K562 (cell line): ENCODE data around the gene TRMT1. TPM values are rescaled to one million over a fixed set of nuclear protein-coding genes. Genes with fewer than 3 reads are reported as not detected.

Experiments used
- CCNT2 ChIP-seq: IDR thresholded peaks from 2 replicates; pipeline ENCODE4 v1.6.1; 2011; ENCODE audit warnings: borderline replicate concordance, low read depth, mild to moderate bottlenecking, moderate library complexity, mixed read lengths, low read length; ENCODE audit not compliant: insufficient read length; ENCODE audit errors: extremely low read depth
- ETV5 ChIP-seq: sonication (generic); formaldehyde crosslinking; IDR thresholded peaks from 2 replicates; pipeline ENCODE4 v1.4.0; 2020; ENCODE audit warnings: low read depth, mild to moderate bottlenecking, missing genetic modification reagents
- MCM3 ChIP-seq: fragments of 450-650 bp; IDR thresholded peaks from 2 replicates; pipeline ENCODE4 v1.6.1; 2016
- MYC ChIP-seq, 2 experiments: fragments of 250-450 bp in 1 of 2; sonication (Bioruptor Pico) in 1 of 2; IDR thresholded peaks; 2 replicates each; pipeline versions ENCODE4 v1.5.1 to v1.6.1; 2012 to 2021; ENCODE audit warnings: low read depth in 2 of 2, borderline replicate concordance in 1 of 2, improper control_type of control experiment in 1 of 2, low read length in 1 of 2, mild to moderate bottlenecking in 1 of 2, moderate library complexity in 1 of 2
- NFE2 ChIP-seq: IDR thresholded peaks from 2 replicates; pipeline ENCODE4 v1.6.1; 2014; ENCODE audit warnings: antibody characterized with exemption, low read depth
- POLR2AphosphoS5 ChIP-seq: IDR thresholded peaks from 2 replicates; pipeline ENCODE4 v1.6.1; 2011; ENCODE audit warnings: mild to moderate bottlenecking, low read depth, low read length, moderate library complexity; ENCODE audit not compliant: control insufficient read depth, insufficient read depth
- PURB ChIP-seq: sonication (generic); formaldehyde crosslinking; IDR thresholded peaks from 2 replicates; pipeline ENCODE4 v1.9.0; 2021; ENCODE audit warnings: low read depth, mild to moderate bottlenecking, missing genetic modification reagents
- RNF2 ChIP-seq: sonication (generic); IDR thresholded peaks from 2 replicates; pipeline ENCODE4 v1.6.1; 2016
- TRIM24 ChIP-seq, 2 experiments: fragments of 450-650 bp; IDR thresholded peaks; 2 replicates each; pipeline ENCODE4 v1.6.1; 2016
- U2AF1 ChIP-seq: fragments of 200-400 bp; formaldehyde crosslinking; optimal IDR thresholded peaks from 2 replicates; pipeline ENCODE3; 2017; ENCODE audit warnings: mild to moderate bottlenecking, low read depth, low read length, moderate library complexity
- ZC3H11A ChIP-seq: IDR thresholded peaks from 2 replicates; pipeline ENCODE4 v1.6.1; 2012; ENCODE audit warnings: low read depth, low read length, improper control_type of control experiment
- ZNF133 ChIP-seq: fragments of 250-450 bp; sonication (Bioruptor Pico); IDR thresholded peaks from 2 replicates; pipeline ENCODE4 v1.4.0; 2020; ENCODE audit warnings: mild to moderate bottlenecking
- ZNF77 ChIP-seq: fragments of 250-450 bp; sonication (Bioruptor Pico); IDR thresholded peaks from 2 replicates; pipeline ENCODE4 v1.5.0; 2020
- polyA plus RNA-seq, 8 experiments: library from polyadenylated mRNA; depleted of rRNA in 4 of 8; stranded (reverse) in 5 of 8; unstranded in 3 of 8; fragments of >200 nt; fragmentation: Nextera tagmentation in 2 of 8; fragmentation: Illumina TruSeq in 1 of 8; extraction: Ambion mirVana in 2 of 8; extraction: Trizol in 1 of 8; gene quantifications; 2 replicates each; pipeline versions ENCODE4 v1.2.1 to v1.2.3, GENCODE V29; 2011 to 2014; ENCODE audit warnings: inconsistent platforms in 1 of 8, missing spikeins in 1 of 8
- total RNA-seq, 7 experiments: library from RNA; depleted of rRNA in 6 of 7; stranded (reverse); fragments of >200 nt in 6 of 7; fragmentation: Illumina TruSeq in 2 of 7; extraction: Trizol in 2 of 7; gene quantifications; 2 replicates each; pipeline versions ENCODE4 v1.2.1 to v1.2.3, GENCODE V29; 2011 to 2021; ENCODE audit warnings: low replicate concordance in 1 of 7
- TF ChIP-seq, protein P1 (sequence below): fragments of 450-650 bp; formaldehyde crosslinking; IDR thresholded peaks from 2 replicates; pipeline ENCODE4 v1.4.0; 2022; ENCODE audit warnings: mild to moderate bottlenecking, moderate library complexity
- TF ChIP-seq, protein P2 (sequence below): fragments of 200-600 bp; sonication (generic); IDR thresholded peaks from one replicate; pipeline ENCODE4 v1.6.1; 2012; ENCODE audit warnings: mild to moderate bottlenecking, low read depth, low read length, inconsistent platforms
- TF ChIP-seq, protein P3 (sequence below): IDR thresholded peaks from 2 replicates; pipeline ENCODE4 v1.6.1; 2014; ENCODE audit warnings: antibody characterized with exemption

The TRMT1 gene
- total and polyA plus RNA-seq, 9 of the 15 experiments (the other 6 are each of a cell fraction or from before 2014, with no cell fraction given) = 5.8 to 158 (median 54.3) TPM

DNA sequence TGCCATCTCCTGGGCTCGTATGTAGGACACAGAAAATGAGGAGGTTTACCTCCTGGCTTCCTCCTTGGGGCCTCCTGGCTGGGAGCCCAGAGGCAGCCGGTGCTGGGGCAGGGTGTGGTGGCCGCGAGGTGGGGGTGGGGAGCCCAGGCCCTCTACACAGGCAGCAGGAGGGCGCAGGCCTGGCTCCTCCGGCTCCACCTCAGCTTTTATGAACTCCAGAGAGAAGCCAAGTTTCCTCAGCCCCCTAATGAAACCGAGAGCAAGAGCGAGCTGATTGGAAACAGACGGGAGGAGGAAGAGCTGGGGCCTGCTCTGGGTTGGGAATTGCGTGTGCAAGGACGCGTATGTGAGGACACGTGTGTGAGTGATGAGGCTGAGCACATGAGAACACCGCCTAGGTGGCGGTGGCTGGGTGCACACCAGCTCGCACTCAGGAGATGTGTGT is 37.0 kb downstream of the TRMT1 start (continued):
- TF ChIP-seq, protein P1, sequence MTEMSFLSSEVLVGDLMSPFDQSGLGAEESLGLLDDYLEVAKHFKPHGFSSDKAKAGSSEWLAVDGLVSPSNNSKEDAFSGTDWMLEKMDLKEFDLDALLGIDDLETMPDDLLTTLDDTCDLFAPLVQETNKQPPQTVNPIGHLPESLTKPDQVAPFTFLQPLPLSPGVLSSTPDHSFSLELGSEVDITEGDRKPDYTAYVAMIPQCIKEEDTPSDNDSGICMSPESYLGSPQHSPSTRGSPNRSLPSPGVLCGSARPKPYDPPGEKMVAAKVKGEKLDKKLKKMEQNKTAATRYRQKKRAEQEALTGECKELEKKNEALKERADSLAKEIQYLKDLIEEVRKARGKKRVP (CRISPR knock-in tag) = no peak
- no peak for TF ChIP-seq MCM3
- TF ChIP-seq ZNF77 (CRISPR knock-in tag) = no peak
- TF ChIP-seq NFE2 = no peak
- TF ChIP-seq ZNF133 (CRISPR knock-in tag) = no peak
- TF ChIP-seq, protein P2, sequence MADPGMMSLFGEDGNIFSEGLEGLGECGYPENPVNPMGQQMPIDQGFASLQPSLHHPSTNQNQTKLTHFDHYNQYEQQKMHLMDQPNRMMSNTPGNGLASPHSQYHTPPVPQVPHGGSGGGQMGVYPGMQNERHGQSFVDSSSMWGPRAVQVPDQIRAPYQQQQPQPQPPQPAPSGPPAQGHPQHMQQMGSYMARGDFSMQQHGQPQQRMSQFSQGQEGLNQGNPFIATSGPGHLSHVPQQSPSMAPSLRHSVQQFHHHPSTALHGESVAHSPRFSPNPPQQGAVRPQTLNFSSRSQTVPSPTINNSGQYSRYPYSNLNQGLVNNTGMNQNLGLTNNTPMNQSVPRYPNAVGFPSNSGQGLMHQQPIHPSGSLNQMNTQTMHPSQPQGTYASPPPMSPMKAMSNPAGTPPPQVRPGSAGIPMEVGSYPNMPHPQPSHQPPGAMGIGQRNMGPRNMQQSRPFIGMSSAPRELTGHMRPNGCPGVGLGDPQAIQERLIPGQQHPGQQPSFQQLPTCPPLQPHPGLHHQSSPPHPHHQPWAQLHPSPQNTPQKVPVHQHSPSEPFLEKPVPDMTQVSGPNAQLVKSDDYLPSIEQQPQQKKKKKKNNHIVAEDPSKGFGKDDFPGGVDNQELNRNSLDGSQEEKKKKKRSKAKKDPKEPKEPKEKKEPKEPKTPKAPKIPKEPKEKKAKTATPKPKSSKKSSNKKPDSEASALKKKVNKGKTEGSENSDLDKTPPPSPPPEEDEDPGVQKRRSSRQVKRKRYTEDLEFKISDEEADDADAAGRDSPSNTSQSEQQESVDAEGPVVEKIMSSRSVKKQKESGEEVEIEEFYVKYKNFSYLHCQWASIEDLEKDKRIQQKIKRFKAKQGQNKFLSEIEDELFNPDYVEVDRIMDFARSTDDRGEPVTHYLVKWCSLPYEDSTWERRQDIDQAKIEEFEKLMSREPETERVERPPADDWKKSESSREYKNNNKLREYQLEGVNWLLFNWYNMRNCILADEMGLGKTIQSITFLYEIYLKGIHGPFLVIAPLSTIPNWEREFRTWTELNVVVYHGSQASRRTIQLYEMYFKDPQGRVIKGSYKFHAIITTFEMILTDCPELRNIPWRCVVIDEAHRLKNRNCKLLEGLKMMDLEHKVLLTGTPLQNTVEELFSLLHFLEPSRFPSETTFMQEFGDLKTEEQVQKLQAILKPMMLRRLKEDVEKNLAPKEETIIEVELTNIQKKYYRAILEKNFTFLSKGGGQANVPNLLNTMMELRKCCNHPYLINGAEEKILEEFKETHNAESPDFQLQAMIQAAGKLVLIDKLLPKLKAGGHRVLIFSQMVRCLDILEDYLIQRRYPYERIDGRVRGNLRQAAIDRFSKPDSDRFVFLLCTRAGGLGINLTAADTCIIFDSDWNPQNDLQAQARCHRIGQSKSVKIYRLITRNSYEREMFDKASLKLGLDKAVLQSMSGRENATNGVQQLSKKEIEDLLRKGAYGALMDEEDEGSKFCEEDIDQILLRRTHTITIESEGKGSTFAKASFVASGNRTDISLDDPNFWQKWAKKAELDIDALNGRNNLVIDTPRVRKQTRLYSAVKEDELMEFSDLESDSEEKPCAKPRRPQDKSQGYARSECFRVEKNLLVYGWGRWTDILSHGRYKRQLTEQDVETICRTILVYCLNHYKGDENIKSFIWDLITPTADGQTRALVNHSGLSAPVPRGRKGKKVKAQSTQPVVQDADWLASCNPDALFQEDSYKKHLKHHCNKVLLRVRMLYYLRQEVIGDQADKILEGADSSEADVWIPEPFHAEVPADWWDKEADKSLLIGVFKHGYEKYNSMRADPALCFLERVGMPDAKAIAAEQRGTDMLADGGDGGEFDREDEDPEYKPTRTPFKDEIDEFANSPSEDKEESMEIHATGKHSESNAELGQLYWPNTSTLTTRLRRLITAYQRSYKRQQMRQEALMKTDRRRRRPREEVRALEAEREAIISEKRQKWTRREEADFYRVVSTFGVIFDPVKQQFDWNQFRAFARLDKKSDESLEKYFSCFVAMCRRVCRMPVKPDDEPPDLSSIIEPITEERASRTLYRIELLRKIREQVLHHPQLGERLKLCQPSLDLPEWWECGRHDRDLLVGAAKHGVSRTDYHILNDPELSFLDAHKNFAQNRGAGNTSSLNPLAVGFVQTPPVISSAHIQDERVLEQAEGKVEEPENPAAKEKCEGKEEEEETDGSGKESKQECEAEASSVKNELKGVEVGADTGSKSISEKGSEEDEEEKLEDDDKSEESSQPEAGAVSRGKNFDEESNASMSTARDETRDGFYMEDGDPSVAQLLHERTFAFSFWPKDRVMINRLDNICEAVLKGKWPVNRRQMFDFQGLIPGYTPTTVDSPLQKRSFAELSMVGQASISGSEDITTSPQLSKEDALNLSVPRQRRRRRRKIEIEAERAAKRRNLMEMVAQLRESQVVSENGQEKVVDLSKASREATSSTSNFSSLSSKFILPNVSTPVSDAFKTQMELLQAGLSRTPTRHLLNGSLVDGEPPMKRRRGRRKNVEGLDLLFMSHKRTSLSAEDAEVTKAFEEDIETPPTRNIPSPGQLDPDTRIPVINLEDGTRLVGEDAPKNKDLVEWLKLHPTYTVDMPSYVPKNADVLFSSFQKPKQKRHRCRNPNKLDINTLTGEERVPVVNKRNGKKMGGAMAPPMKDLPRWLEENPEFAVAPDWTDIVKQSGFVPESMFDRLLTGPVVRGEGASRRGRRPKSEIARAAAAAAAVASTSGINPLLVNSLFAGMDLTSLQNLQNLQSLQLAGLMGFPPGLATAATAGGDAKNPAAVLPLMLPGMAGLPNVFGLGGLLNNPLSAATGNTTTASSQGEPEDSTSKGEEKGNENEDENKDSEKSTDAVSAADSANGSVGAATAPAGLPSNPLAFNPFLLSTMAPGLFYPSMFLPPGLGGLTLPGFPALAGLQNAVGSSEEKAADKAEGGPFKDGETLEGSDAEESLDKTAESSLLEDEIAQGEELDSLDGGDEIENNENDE = no peak
- TF ChIP-seq MYC (IDR thresholded peaks at IDR 0.05; ENCODE audit: low read depth, low read length) = peak; percentile 39; the same call in 1 of the 2 replicates
- TF ChIP-seq MYC (CRISPR knock-in tag; IDR thresholded peaks at IDR 0.05; ENCODE audit: borderline replicate concordance, low read depth) = no peak
- TF ChIP-seq TRIM24 (IDR thresholded peaks at IDR 0.05) = 0 out of 4 replicates have a peak, but pooled peaks of 1 of the 2 experiments have one; percentile 40
- 0 out of 2 replicates have a peak, but pooled peaks have one; percentile 50 for TF ChIP-seq RNF2
- TF ChIP-seq CCNT2 = peak; percentile 46
- no peak for TF ChIP-seq U2AF1
- TF ChIP-seq ZC3H11A = no peak
- TF ChIP-seq POLR2AphosphoS5 = no peak
- TF ChIP-seq PURB = no peak
- no peak for TF ChIP-seq ETV5 (CRISPR knock-in tag)
- TF ChIP-seq, protein P3, sequence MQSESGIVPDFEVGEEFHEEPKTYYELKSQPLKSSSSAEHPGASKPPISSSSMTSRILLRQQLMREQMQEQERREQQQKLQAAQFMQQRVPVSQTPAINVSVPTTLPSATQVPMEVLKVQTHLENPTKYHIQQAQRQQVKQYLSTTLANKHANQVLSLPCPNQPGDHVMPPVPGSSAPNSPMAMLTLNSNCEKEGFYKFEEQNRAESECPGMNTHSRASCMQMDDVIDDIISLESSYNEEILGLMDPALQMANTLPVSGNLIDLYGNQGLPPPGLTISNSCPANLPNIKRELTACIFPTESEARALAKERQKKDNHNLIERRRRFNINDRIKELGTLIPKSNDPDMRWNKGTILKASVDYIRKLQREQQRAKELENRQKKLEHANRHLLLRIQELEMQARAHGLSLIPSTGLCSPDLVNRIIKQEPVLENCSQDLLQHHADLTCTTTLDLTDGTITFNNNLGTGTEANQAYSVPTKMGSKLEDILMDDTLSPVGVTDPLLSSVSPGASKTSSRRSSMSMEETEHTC = no peak
